SK-N-MC (cell line): ENCODE measurements around the gene UBE4B.

Experiments
- EZH2 ChIP-seq: fragments of 200-600 bp; sonication (generic); IDR thresholded peaks from one replicate; pipeline ENCODE4 v1.6.1; 2017; ENCODE audit warnings: antibody characterized with exemption
- FOXP2 ChIP-seq: optimal IDR thresholded peaks from 2 replicates; pipeline ENCODE3; 2011; ENCODE audit warnings: mild to moderate bottlenecking, moderate library complexity; ENCODE audit not compliant: insufficient read depth; ENCODE audit errors: extremely low read length, control extremely low read depth
- POLR2AphosphoS5 ChIP-seq: IDR thresholded peaks from 2 replicates; pipeline ENCODE4 v1.6.1; 2012; ENCODE audit warnings: mild to moderate bottlenecking, low read depth, low read length, borderline replicate concordance

DNA sequence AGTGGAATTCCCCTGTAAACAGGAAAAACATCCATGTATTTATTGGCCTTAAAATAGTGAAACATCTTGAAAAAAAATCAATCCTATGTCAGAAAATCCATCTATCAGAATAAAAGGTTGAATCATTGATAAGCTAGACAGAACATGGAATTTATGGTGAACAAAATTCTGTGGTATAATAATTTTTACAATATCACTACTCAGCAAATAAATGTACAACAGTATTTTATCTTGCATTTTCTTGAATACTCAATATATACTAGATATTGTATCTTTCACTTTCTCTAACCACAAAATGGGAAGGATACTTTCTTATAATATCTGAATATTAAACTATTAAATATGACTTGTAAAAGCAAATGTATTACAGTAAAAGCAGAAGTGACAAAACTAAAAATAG, 5.7 kb upstream of the UBE4B start:
- TF ChIP-seq FOXP2 (no peak), EZH2 (no peak), POLR2AphosphoS5 (no peak)
